Measurements from ENCODE around the gene PEX12. TPM values are rescaled to one million over a fixed set of nuclear protein-coding genes. Genes with fewer than 3 reads are reported as not detected.

Gene PEX12
- total RNA-seq, 1 experiment from 2014 or later: 5.8 TPM

- Histone ChIP-seq H3K4me2 (no peak overlapping the region), H3K79me2 (ENCODE audit: low read depth) (peaks cover 19% of the 10 kb centered on the region), H3K36me3 (ENCODE audit: low read depth) (peaks cover 32% of the 10 kb centered on the region)
Measured at GRCh38 chr17:35596072-35596471, 17.7 kb upstream of the PEX12 start.

GRCh38 chr17:35588196-35588920 is 10.0 kb upstream of the PEX12 start:
- CTCF ChIA-PET: no interaction called here
- Histone ChIP-seq H3K4me2 (peak overlapping the region; percentile 90), H2AFZ (no peak overlapping the region), H3K4me3 (peak overlapping the region; percentile 97), H3K27ac (peak overlapping the region; percentile 92), H3K9me2 (ENCODE audit: insufficient read depth) (no peaks in the 10 kb centered on the region), H3K79me2 (ENCODE audit: low read depth) (peaks cover 54% of the 10 kb centered on the region), H3K9me3 (ENCODE audit: insufficient read depth, low read depth) (no peaks in the 10 kb centered on the region), H3K4me1 (replicated peaks; ENCODE audit: insufficient read depth) (peaks cover 16% of the 10 kb centered on the region), H4K20me1 (ENCODE audit: insufficient read depth) (peaks cover 20% of the 10 kb centered on the region), H3K36me3 (ENCODE audit: low read depth) (no peaks in the 10 kb centered on the region), H3K27me3 (ENCODE audit: insufficient read depth, low read depth) (no peaks in the 10 kb centered on the region), H3F3A (ENCODE audit: insufficient read depth, low read depth) (peaks cover 23% of the 10 kb centered on the region)
- BruUV-seq (replicated peaks): no TSS peak
- POLR2A ChIA-PET (ENCODE audit: unreplicated experiment): no interaction called here
- intact Hi-C loops (cut with micrococcal nuclease; ENCODE audit: unreplicated experiment): no loop called here
- no peak for TF ChIP-seq CTCF (conservative IDR thresholded peaks at IDR 0.05)
- no peak for TF ChIP-seq EZH2 (IDR thresholded peaks at IDR 0.05; ENCODE audit: low read depth)
- peak; percentile 22 to 99 for DNase-seq

More at GRCh38 chr17:35596072-35596471, 17.7 kb upstream of the PEX12 start:
- ChIA-PET CTCF (no interaction called here), POLR2A (ENCODE audit: unreplicated experiment) (no interaction called here)
- Histone ChIP-seq H4K20me1 (ENCODE audit: insufficient read depth) (peaks cover 20% of the 10 kb centered on the region), H3F3A (ENCODE audit: insufficient read depth, low read depth) (no peaks in the 10 kb centered on the region), H3K9me2 (ENCODE audit: insufficient read depth) (no peaks in the 10 kb centered on the region), H3K9me3 (ENCODE audit: insufficient read depth, low read depth) (no peaks in the 10 kb centered on the region), H3K27ac (no peak overlapping the region), H3K27me3 (ENCODE audit: insufficient read depth, low read depth) (no peaks in the 10 kb centered on the region), H3K4me3 (no peak overlapping the region), H2AFZ (no peak overlapping the region), H3K4me1 (replicated peaks; ENCODE audit: insufficient read depth) (no peaks in the 10 kb centered on the region)
- intact Hi-C loops (cut with micrococcal nuclease; ENCODE audit: unreplicated experiment): no loop called here
- TF ChIP-seq EZH2 (IDR thresholded peaks at IDR 0.05; ENCODE audit: low read depth): no peak
- TF ChIP-seq CTCF (conservative IDR thresholded peaks at IDR 0.05): no peak
- BruUV-seq (replicated peaks): no TSS peak
- DNase-seq: no peak

- CTCF ChIA-PET: interaction anchor here (0.5 kb wide), 1 partner anchor 1166 kb away, joined by 3 read pairs; no protein-coding TSS in a partner anchor
- H3K27ac ChIP-seq: peak within 1 kb of the TSS; percentile 92
- intact Hi-C loops (cut with micrococcal nuclease; ENCODE audit: unreplicated experiment): loop anchor here (1.0 kb wide), 1 partner anchor 9 kb away; the partner anchor contains the start of gene PEX12
- H3K79me2 ChIP-seq (ENCODE audit: low read depth): peaks cover 46% of the 10 kb centered on the region
- peak within 1 kb of the TSS; percentile 98 for H2AFZ ChIP-seq
- H3K27me3 ChIP-seq (ENCODE audit: insufficient read depth, low read depth): no peaks in the 10 kb centered on the region
- POLR2A ChIA-PET (ENCODE audit: unreplicated experiment): interaction anchor here (0.7 kb wide), 1 partner anchor 9 kb away, joined by 3 read pairs; no protein-coding TSS in a partner anchor
- TF ChIP-seq CTCF (conservative IDR thresholded peaks at IDR 0.05): no peak
- TF ChIP-seq EZH2 (IDR thresholded peaks at IDR 0.05; ENCODE audit: low read depth): no peak
- BruUV-seq (replicated peaks): TSS peak; percentile 48
- no peaks in the 10 kb centered on the region for H3K9me3 ChIP-seq (ENCODE audit: insufficient read depth, low read depth)
- H3K4me3 ChIP-seq: peak within 1 kb of the TSS; percentile 97
- peak within 1 kb of the TSS; percentile 90 for H3K4me2 ChIP-seq
- peaks cover 16% of the 10 kb centered on the region for H3K4me1 ChIP-seq (replicated peaks; ENCODE audit: insufficient read depth)
- DNase-seq: peak; percentile 82 to 90
- H3K9me2 ChIP-seq (ENCODE audit: insufficient read depth): no peaks in the 10 kb centered on the region
- H3K36me3 ChIP-seq (ENCODE audit: low read depth): no peaks in the 10 kb centered on the region
- peaks cover 23% of the 10 kb centered on the region for H3F3A ChIP-seq (ENCODE audit: insufficient read depth, low read depth)
- H4K20me1 ChIP-seq (ENCODE audit: insufficient read depth): peaks cover 20% of the 10 kb centered on the region
Measured at GRCh38 chr17:35587074-35587961, 8.9 kb upstream of the PEX12 start, which contains the start of gene AP2B1. Gene AP2B1, plus strand, starts transcription at chr17:35587322. Its CDS starts 6,709 bp downstream, at chr17:35594031.

Measured in PC-9 (cell line).